K562 (cell line): ENCODE data around the gene RBMX. TPM values are rescaled to one million over a fixed set of nuclear protein-coding genes. Genes with fewer than 3 reads are reported as not detected.

ENCODE experiments used
- BRF2 ChIP-seq: IDR thresholded peaks from 3 replicates; pipeline ENCODE4 v1.6.1; 2011; ENCODE audit warnings: borderline replicate concordance, mild to moderate bottlenecking; ENCODE audit not compliant: insufficient read length, insufficient read depth
- CBFB ChIP-seq: sonication (generic); formaldehyde crosslinking; IDR thresholded peaks from 2 replicates; pipeline ENCODE4 v1.4.0; 2020; ENCODE audit warnings: mild to moderate bottlenecking, missing genetic modification reagents
- E2F6 ChIP-seq, 2 experiments: IDR thresholded peaks; 2 replicates each; pipeline ENCODE4 v1.6.1; 2011; ENCODE audit warnings: borderline replicate concordance in 1 of 2, control low read depth in 1 of 2, low read depth in 1 of 2, low read length in 1 of 2, mild to moderate bottlenecking in 1 of 2, mixed read lengths in 1 of 2, moderate library complexity in 1 of 2; ENCODE audit not compliant: insufficient read depth in 1 of 2, insufficient read length in 1 of 2, poor library complexity in 1 of 2, severe bottlenecking in 1 of 2; ENCODE audit errors: extremely low read depth in 1 of 2
- ELF1 ChIP-seq: fragments of 200-800 bp; sonication (Bioruptor generic); IDR thresholded peaks from 2 replicates; pipeline ENCODE4 v1.6.1; 2016; ENCODE audit warnings: missing genetic modification characterization, missing compliant biosample characterization
- ETV5 ChIP-seq: sonication (generic); formaldehyde crosslinking; IDR thresholded peaks from 2 replicates; pipeline ENCODE4 v1.4.0; 2020; ENCODE audit warnings: low read depth, mild to moderate bottlenecking, missing genetic modification reagents
- FOXM1 ChIP-seq, 2 experiments: fragments of 450-650 bp in 1 of 2; sonication (generic) in 1 of 2; formaldehyde crosslinking in 1 of 2; IDR thresholded peaks; 2 replicates each; pipeline versions ENCODE4 v1.6.1 to v1.9.0; 2017 to 2022; ENCODE audit warnings: low read depth in 2 of 2, mild to moderate bottlenecking in 2 of 2, missing genetic modification reagents in 1 of 2, moderate library complexity in 1 of 2
- HDAC3 ChIP-seq: fragments of 450-650 bp; IDR thresholded peaks from 2 replicates; pipeline ENCODE4 v1.6.1; 2018; ENCODE audit warnings: borderline replicate concordance, mild to moderate bottlenecking, moderate library complexity; ENCODE audit not compliant: partially characterized antibody
- MYC ChIP-seq, 2 experiments: fragments of 250-450 bp in 1 of 2; sonication (Bioruptor Pico) in 1 of 2; IDR thresholded peaks; 2 replicates each; pipeline versions ENCODE4 v1.5.1 to v1.6.1; 2012 to 2021; ENCODE audit warnings: low read depth in 2 of 2, borderline replicate concordance in 1 of 2, improper control_type of control experiment in 1 of 2, low read length in 1 of 2, mild to moderate bottlenecking in 1 of 2, moderate library complexity in 1 of 2
- TAF15 ChIP-seq: fragments of 200-400 bp; formaldehyde crosslinking; IDR thresholded peaks from 2 replicates; pipeline ENCODE4 v1.6.1; 2017; ENCODE audit warnings: mild to moderate bottlenecking, low read depth, low read length, moderate library complexity
- TOE1 ChIP-seq, 2 experiments: fragments of 450-650 bp in 1 of 2; sonication (generic) in 1 of 2; formaldehyde crosslinking in 1 of 2; IDR thresholded peaks; 2 replicates each; pipeline versions ENCODE4 v1.7.1 to v1.8.0; 2016 to 2022; ENCODE audit warnings: borderline replicate concordance in 2 of 2, mild to moderate bottlenecking in 2 of 2, antibody characterized with exemption in 1 of 2, inconsistent platforms in 1 of 2, low read depth in 1 of 2, missing genetic modification reagents in 1 of 2, moderate library complexity in 1 of 2
- U2AF2 ChIP-seq: fragments of 200-400 bp; formaldehyde crosslinking; optimal IDR thresholded peaks from 2 replicates; pipeline ENCODE3; 2017; ENCODE audit warnings: low read depth, mild to moderate bottlenecking, low read length
- ZBTB7A ChIP-seq: IDR thresholded peaks from 2 replicates; pipeline ENCODE4 v1.6.1; 2011; ENCODE audit warnings: low read depth, mild to moderate bottlenecking, low read length, moderate library complexity, borderline replicate concordance; ENCODE audit not compliant: control insufficient read depth
- ZNF23 ChIP-seq: fragments of 250-450 bp; sonication (Bioruptor Pico); IDR thresholded peaks from 2 replicates; pipeline ENCODE4 v1.4.0; 2020; ENCODE audit warnings: mild to moderate bottlenecking
- ZNF407 ChIP-seq: fragments of 450-650 bp; IDR thresholded peaks from 2 replicates; pipeline ENCODE4 v1.6.1; 2016; ENCODE audit warnings: low read depth
- ZNF778 ChIP-seq: fragments of 450-650 bp; formaldehyde crosslinking; IDR thresholded peaks from 2 replicates; pipeline ENCODE4 v1.4.0; 2020; ENCODE audit warnings: mild to moderate bottlenecking, moderate library complexity
- polyA plus RNA-seq, 8 experiments: library from polyadenylated mRNA; depleted of rRNA in 4 of 8; stranded (reverse) in 5 of 8; unstranded in 3 of 8; fragments of >200 nt; fragmentation: Nextera tagmentation in 2 of 8; fragmentation: Illumina TruSeq in 1 of 8; extraction: Ambion mirVana in 2 of 8; extraction: Trizol in 1 of 8; gene quantifications; 2 replicates each; pipeline versions ENCODE4 v1.2.1 to v1.2.3, GENCODE V29; 2011 to 2014; ENCODE audit warnings: inconsistent platforms in 1 of 8, missing spikeins in 1 of 8
- total RNA-seq, 7 experiments: library from RNA; depleted of rRNA in 6 of 7; stranded (reverse); fragments of >200 nt in 6 of 7; fragmentation: Illumina TruSeq in 2 of 7; extraction: Trizol in 2 of 7; gene quantifications; 2 replicates each; pipeline versions ENCODE4 v1.2.1 to v1.2.3, GENCODE V29; 2011 to 2021; ENCODE audit warnings: low replicate concordance in 1 of 7

RBMX gene
- total and polyA plus RNA-seq, 9 of the 15 experiments (the other 6 are each of a cell fraction or from before 2014, with no cell fraction given): 405 to 671 (median 540) TPM

- TF ChIP-seq BRF2: no peak
- no peak for TF ChIP-seq ZNF407
- no peak for TF ChIP-seq ZNF778 (CRISPR knock-in tag)
- no peak for TF ChIP-seq TOE1 (IDR thresholded peaks at IDR 0.05; ENCODE audit: borderline replicate concordance)
- no peak for TF ChIP-seq TOE1 (CRISPR knock-in tag; IDR thresholded peaks at IDR 0.05; ENCODE audit: borderline replicate concordance, low read depth)
- no peak; the same call in 1 of the 2 replicates for TF ChIP-seq ZBTB7A
- TF ChIP-seq TAF15: no peak
- no peak for TF ChIP-seq E2F6 (IDR thresholded peaks at IDR 0.05; ENCODE audit: borderline replicate concordance in 1 of 2, extremely low read depth in 1 of 2, insufficient read depth in 1 of 2, insufficient read length in 1 of 2, low read depth in 1 of 2, low read length in 1 of 2, poor library complexity in 1 of 2, severe bottlenecking in 1 of 2)
- no peak for TF ChIP-seq HDAC3
- TF ChIP-seq FOXM1 (IDR thresholded peaks at IDR 0.05; ENCODE audit: low read depth): no peak
- TF ChIP-seq FOXM1 (CRISPR knock-in tag; IDR thresholded peaks at IDR 0.05; ENCODE audit: low read depth): no peak
- TF ChIP-seq CBFB (CRISPR knock-in tag): no peak
- no peak for TF ChIP-seq U2AF2
- no peak for TF ChIP-seq ELF1 (tag)
- TF ChIP-seq ETV5: peak; percentile 29; the same call in 1 of the 2 replicates
- TF ChIP-seq ZNF23: no peak
- TF ChIP-seq MYC (IDR thresholded peaks at IDR 0.05; ENCODE audit: low read depth, low read length): peak; percentile 70; the same call in 1 of the 2 replicates
- TF ChIP-seq MYC (CRISPR knock-in tag; IDR thresholded peaks at IDR 0.05; ENCODE audit: borderline replicate concordance, low read depth): no peak
These were observed 28.7 kb upstream of the RBMX start (continued) for GRCh38 chrX:136909119-136909705.
